ENCODE measurements around the gene FAM227B.
"Not testable (repeated sequence)": the region's sequence is repeated elsewhere in the genome, so short reads cannot be mapped to it uniquely, and the experiment has no call there.

The FAM227B gene

GRCh38 chr15:49495993-49496753, 124.4 kb downstream of the FAM227B start:
- no peak for DNase-seq (ENCODE audit: low read depth in 1 of 2, low spot score in 1 of 2)

GRCh38 chr15:49494842-49495241, 125.8 kb downstream of the FAM227B start:
- DNase-seq (ENCODE audit: low read depth in 1 of 2, low spot score in 1 of 2) = no peak

- DNase-seq (ENCODE audit: low read depth in 1 of 2, low spot score in 1 of 2) = no peak
Measured at GRCh38 chr15:49492830-49493229, 127.8 kb downstream of the FAM227B start.

- no peak for DNase-seq (ENCODE audit: low read depth in 1 of 2, low spot score in 1 of 2)
Measured at GRCh38 chr15:49492151-49492550, 128.5 kb downstream of the FAM227B start.

- DNase-seq (ENCODE audit: low read depth in 1 of 2, low spot score in 1 of 2) = no peak
Measured at GRCh38 chr15:49490966-49491365, 129.7 kb downstream of the FAM227B start.

GRCh38 chr15:49485401-49485800, 135.2 kb downstream of the FAM227B start:
- DNase-seq (ENCODE audit: low read depth in 1 of 2, low spot score in 1 of 2) = not testable (repeated sequence)

GRCh38 chr15:49478982-49479381, 141.6 kb downstream of the FAM227B start:
- DNase-seq (ENCODE audit: low read depth in 1 of 2, low spot score in 1 of 2) = not testable (repeated sequence)

- not testable (repeated sequence) for DNase-seq (ENCODE audit: low read depth in 1 of 2, low spot score in 1 of 2)
Measured at GRCh38 chr15:49478021-49478420, 142.6 kb downstream of the FAM227B start.

GRCh38 chr15:49473031-49473430, 147.6 kb downstream of the FAM227B start:
- no peak for DNase-seq (ENCODE audit: low read depth in 1 of 2, low spot score in 1 of 2)

GRCh38 chr15:49472338-49472737, 148.3 kb downstream of the FAM227B start:
- DNase-seq (ENCODE audit: low read depth in 1 of 2, low spot score in 1 of 2) = no peak

GRCh38 chr15:49471733-49472132, 148.9 kb downstream of the FAM227B start:
- no peak for DNase-seq (ENCODE audit: low read depth in 1 of 2, low spot score in 1 of 2)

- not testable (repeated sequence) for DNase-seq (ENCODE audit: low read depth in 1 of 2, low spot score in 1 of 2)
Measured at GRCh38 chr15:49471248-49471647, 149.4 kb downstream of the FAM227B start.

GRCh38 chr15:49468481-49468839, 152.2 kb downstream of the FAM227B start:
- DNase-seq (ENCODE audit: low read depth in 1 of 2, low spot score in 1 of 2) = no peak

GRCh38 chr15:49467746-49468480, 152.7 kb downstream of the FAM227B start:
- no peak for DNase-seq (ENCODE audit: low read depth in 1 of 2, low spot score in 1 of 2)

GRCh38 chr15:49466119-49466518, 154.5 kb downstream of the FAM227B start:
- DNase-seq (ENCODE audit: low read depth in 1 of 2, low spot score in 1 of 2) = no peak

GRCh38 chr15:49464522-49464921, 156.1 kb downstream of the FAM227B start:
- DNase-seq (ENCODE audit: low read depth in 1 of 2, low spot score in 1 of 2) = no peak

- DNase-seq (ENCODE audit: low read depth in 1 of 2, low spot score in 1 of 2) = no peak
Measured at GRCh38 chr15:49462232-49462844, 158.3 kb downstream of the FAM227B start.

GRCh38 chr15:49460411-49460941, 160.1 kb downstream of the FAM227B start:
- no peak for DNase-seq (ENCODE audit: low read depth in 1 of 2, low spot score in 1 of 2)

GRCh38 chr15:49458145-49458544, 162.5 kb downstream of the FAM227B start:
- DNase-seq (ENCODE audit: low read depth in 1 of 2, low spot score in 1 of 2) = no peak

GRCh38 chr15:49456166-49456565, 164.5 kb downstream of the FAM227B start:
- DNase-seq (ENCODE audit: low read depth in 1 of 2, low spot score in 1 of 2) = no peak

GRCh38 chr15:49452595-49452994, 168.0 kb downstream of the FAM227B start:
- DNase-seq (ENCODE audit: low read depth in 1 of 2, low spot score in 1 of 2) = no peak

GRCh38 chr15:49441816-49442215, 178.8 kb downstream of the FAM227B start:
- DNase-seq (ENCODE audit: low read depth in 1 of 2, low spot score in 1 of 2) = no peak
